Hepatocyte (in vitro differentiated cells): ENCODE measurements around the gene LRRC41. TPM values are rescaled to one million over a fixed set of nuclear protein-coding genes. Genes with fewer than 3 reads are reported as not detected.
"Not testable (repeated sequence)": the region's sequence is repeated elsewhere in the genome, so short reads cannot be mapped to it uniquely, and the experiment has no call there.

Experiments used
- DNase-seq: peaks from one replicate; pipeline ENCODE4 v3.0.0-alpha.2; 2016; ENCODE audit warnings: low spot score
- H2AFZ ChIP-seq: fragments of 200-600 bp; sonication (generic); 2 replicates; pipeline ENCODE4 v1.6.0; 2016; ENCODE audit warnings: antibody characterized with exemption, mild to moderate bottlenecking
- H3K27ac ChIP-seq: fragments of 200-600 bp; sonication (generic); 2 replicates; pipeline ENCODE4 v1.5.1; 2016; ENCODE audit warnings: mild to moderate bottlenecking
- H3K27me3 ChIP-seq: fragments of 200-600 bp; sonication (generic); 2 replicates; pipeline ENCODE4 v1.6.1; 2016
- H3K36me3 ChIP-seq: fragments of 200-600 bp; sonication (generic); replicated peaks from 2 replicates; pipeline ENCODE4 v1.5.1; 2016; ENCODE audit warnings: low read depth; ENCODE audit not compliant: insufficient read depth
- H3K4me1 ChIP-seq: fragments of 200-600 bp; sonication (generic); 2 replicates; pipeline ENCODE4 v1.5.1; 2016; ENCODE audit warnings: mild to moderate bottlenecking, moderate library complexity; ENCODE audit not compliant: insufficient read depth
- H3K4me2 ChIP-seq: fragments of 200-600 bp; sonication (generic); 2 replicates; pipeline ENCODE4 v1.6.0; 2016
- H3K4me3 ChIP-seq: fragments of 200-600 bp; sonication (generic); 2 replicates; pipeline ENCODE4 v1.5.1; 2016; ENCODE audit warnings: mild to moderate bottlenecking
- H3K79me2 ChIP-seq: fragments of 200-600 bp; sonication (generic); 2 replicates; pipeline ENCODE4 v1.6.0; 2017; ENCODE audit warnings: mild to moderate bottlenecking
- H3K9me2 ChIP-seq: fragments of 200-600 bp; sonication (generic); replicated peaks from 2 replicates; pipeline ENCODE4 v1.6.0; 2017; ENCODE audit warnings: mild to moderate bottlenecking; ENCODE audit not compliant: insufficient read depth
- H3K9me3 ChIP-seq: fragments of 200-600 bp; sonication (generic); 2 replicates; pipeline ENCODE4 v1.5.1; 2016; ENCODE audit warnings: low read depth, mild to moderate bottlenecking
- H4K20me1 ChIP-seq: fragments of 200-600 bp; sonication (generic); 2 replicates; pipeline ENCODE4 v1.6.0; 2016; ENCODE audit warnings: mild to moderate bottlenecking; ENCODE audit not compliant: insufficient read depth, poor library complexity, severe bottlenecking
- CTCF ChIP-seq: fragments of 200-600 bp; sonication (generic); IDR thresholded peaks from 2 replicates; pipeline ENCODE4 v1.5.1; 2016; ENCODE audit warnings: antibody characterized with exemption, mild to moderate bottlenecking; ENCODE audit not compliant: poor library complexity
- EZH2 ChIP-seq: fragments of 200-600 bp; sonication (generic); IDR thresholded peaks from 2 replicates; pipeline ENCODE4 v1.6.1; 2016; ENCODE audit warnings: antibody characterized with exemption, mild to moderate bottlenecking, borderline replicate concordance
- EZH2phosphoT487 ChIP-seq: fragments of 200-600 bp; sonication (generic); IDR thresholded peaks from one replicate; pipeline ENCODE4 v1.6.1; 2018; ENCODE audit warnings: antibody characterized with exemption, mild to moderate bottlenecking, low read depth, moderate library complexity; ENCODE audit not compliant: unreplicated experiment, severe bottlenecking
- WGBS: methylation state at CpG from one replicate; pipeline ENCODE4 v1.1.6; 2016; ENCODE audit warnings: low lambda C conversion rate; ENCODE audit errors: missing lambda C conversion rate; 5-methylcytosine and 5-hydroxymethylcytosine counted together
- polyA plus RNA-seq: library from polyadenylated mRNA; unstranded; fragments of >200 nt; fragmentation: Nextera tagmentation; extraction: Ambion mirVana; gene quantifications from 2 replicates; pipeline ENCODE4 v1.2.1, GENCODE V29; 2016
- total RNA-seq: library from RNA; depleted of rRNA; stranded (reverse); fragments of >200 nt; gene quantifications from 2 replicates; pipeline ENCODE4 v1.2.3, GENCODE V29; 2014

The LRRC41 gene
- total and polyA plus RNA-seq, 2 experiments from 2014 or later: 104 to 123 TPM

- no peaks in the 10 kb centered on the region for H3K9me3 ChIP-seq
- 6% methylated on average over 31 of the region's 35 CpGs for whole genome bisulfite sequencing
- TF ChIP-seq EZH2: no peak
- TF ChIP-seq EZH2phosphoT487: no peak
- no peak for TF ChIP-seq CTCF
- H3K79me2 ChIP-seq: peaks cover 13% of the 10 kb centered on the region
- H3K9me2 ChIP-seq: no peaks in the 10 kb centered on the region
- H3K4me2 ChIP-seq: peak overlapping the region; percentile 93
- peaks cover 10% of the 10 kb centered on the region for H3K4me1 ChIP-seq
- H4K20me1 ChIP-seq: no peaks in the 10 kb centered on the region
- H2AFZ ChIP-seq: peak overlapping the region; percentile 94
- H3K36me3 ChIP-seq: no peaks in the 10 kb centered on the region
- peak overlapping the region; percentile 64 for H3K4me3 ChIP-seq
- peak overlapping the region; percentile 98 for H3K27ac ChIP-seq
- no peaks in the 10 kb centered on the region for H3K27me3 ChIP-seq
- peak; percentile 74 for DNase-seq
Observed at GRCh38 chr1:46246548-46247435, 56.6 kb downstream of the LRRC41 start.

GRCh38 chr1:46246136-46246535 lies 57.3 kb downstream of the LRRC41 start:
- not testable (repeated sequence) for H3K27me3 ChIP-seq, DNase-seq, H3K9me3 ChIP-seq, H4K20me1 ChIP-seq, H3K36me3 ChIP-seq, H3K9me2 ChIP-seq, H2AFZ ChIP-seq, H3K4me3 ChIP-seq, H3K4me1 ChIP-seq
- Histone ChIP-seq H3K27ac (peak overlapping the region; percentile 98), H3K79me2 (peaks cover 13% of the 10 kb centered on the region), H3K4me2 (peak overlapping the region; percentile 93)
- 97% methylated on average over 17 of the region's 17 CpGs for WGBS

- TF ChIP-seq EZH2phosphoT487: no peak
- Histone ChIP-seq H3K27me3 (no peaks in the 10 kb centered on the region), H3K4me2 (no peak overlapping the region), H3K36me3 (no peaks in the 10 kb centered on the region), H3K4me3 (no peak overlapping the region), H3K9me3 (no peaks in the 10 kb centered on the region), H3K27ac (no peak overlapping the region), H2AFZ (no peak overlapping the region), H3K4me1 (peaks cover 10% of the 10 kb centered on the region), H3K79me2 (peaks cover 13% of the 10 kb centered on the region), H3K9me2 (no peaks in the 10 kb centered on the region), H4K20me1 (no peaks in the 10 kb centered on the region)
- no peak for DNase-seq
- WGBS: 76% methylated on average over 3 of the region's 3 CpGs
Observed at GRCh38 chr1:46244656-46245371, 58.6 kb downstream of the LRRC41 start.

GRCh38 chr1:46243831-46244230 lies 59.6 kb downstream of the LRRC41 start:
- H3K9me2 ChIP-seq, H3K4me1 ChIP-seq, H4K20me1 ChIP-seq, DNase-seq, H3K27ac ChIP-seq, H3K4me3 ChIP-seq, H2AFZ ChIP-seq, H3K9me3 ChIP-seq, H3K36me3 ChIP-seq, H3K4me2 ChIP-seq, H3K79me2 ChIP-seq, H3K27me3 ChIP-seq: not testable (repeated sequence)
- 92% methylated on average over 3 of the region's 3 CpGs for WGBS

GRCh38 chr1:46242918-46243317 lies 60.5 kb downstream of the LRRC41 start:
- DNase-seq: no peak
- Histone ChIP-seq H3K36me3 (no peaks in the 10 kb centered on the region), H3K4me3 (no peak overlapping the region), H4K20me1 (no peaks in the 10 kb centered on the region), H3K27me3 (no peaks in the 10 kb centered on the region), H3K9me3 (no peaks in the 10 kb centered on the region), H3K79me2 (no peaks in the 10 kb centered on the region), H3K4me2 (no peak overlapping the region), H3K4me1 (no peaks in the 10 kb centered on the region), H2AFZ (no peak overlapping the region), H3K27ac (no peak overlapping the region), H3K9me2 (no peaks in the 10 kb centered on the region)
- WGBS: 20% methylated on average over 1 of the region's 1 CpG
- no peak for TF ChIP-seq CTCF
- no peak for TF ChIP-seq EZH2
- no peak for TF ChIP-seq EZH2phosphoT487

GRCh38 chr1:46241733-46242132 lies 61.7 kb downstream of the LRRC41 start:
- WGBS: no CpG with 5 or more reads among the region's 38 CpGs
- H3K9me3 ChIP-seq, H3K9me2 ChIP-seq, H2AFZ ChIP-seq, H3K27ac ChIP-seq, H3K79me2 ChIP-seq, H3K36me3 ChIP-seq, H4K20me1 ChIP-seq, H3K27me3 ChIP-seq, H3K4me2 ChIP-seq, H3K4me3 ChIP-seq, DNase-seq, H3K4me1 ChIP-seq: not testable (repeated sequence)
